ENCODE measurements around the gene ATP6V1E1. TPM values are rescaled to one million over a fixed set of nuclear protein-coding genes. Genes with fewer than 3 reads are reported as not detected.
A peak's percentile ranks its signal among the peaks of the same experiment; 100 is the strongest.

ATP6V1E1 gene
- total and polyA plus RNA-seq, 9 of the 15 experiments (the other 6 are each of a cell fraction or from before 2014, with no cell fraction given), result 122 to 249 (median 179) TPM

GRCh38 chr22:17627961-17628405 lies 566 bp downstream of the ATP6V1E1 start (continued):
- TF ChIP-seq ID3 (CRISPR knock-in tag; IDR thresholded peaks at IDR 0.05) (no peak), ID3 (tag; IDR thresholded peaks at IDR 0.05) (no peak), KLF6 (CRISPR knock-in tag; IDR thresholded peaks at IDR 0.05; ENCODE audit: borderline replicate concordance) (no peak), RCOR1 (IDR thresholded peaks at IDR 0.05; ENCODE audit: borderline replicate concordance in 1 of 2, low read depth in 2 of 2, low read length in 2 of 2) (no peak), ZBED1 (IDR thresholded peaks at IDR 0.05) (no peak), ZNF3 (CRISPR knock-in tag; IDR thresholded peaks at IDR 0.05) (no peak), ZNF23 (CRISPR knock-in tag; IDR thresholded peaks at IDR 0.05) (no peak), SLC30A9 (CRISPR knock-in tag; IDR thresholded peaks at IDR 0.05) (no peak), TFAM (CRISPR knock-in tag; conservative IDR thresholded peaks at IDR 0.05) (no peak), PRPF4 (IDR thresholded peaks at IDR 0.05; ENCODE audit: insufficient read depth, low read depth, low read length, poor library complexity, severe bottlenecking) (no peak), FOXP1 (CRISPR knock-in tag; IDR thresholded peaks at IDR 0.05) (peak; percentile 62; the same call in 1 of the 2 replicates), ADNP (tag; IDR thresholded peaks at IDR 0.05) (no peak), SUPT5H (IDR thresholded peaks at IDR 0.05) (no peak), NUFIP1 (IDR thresholded peaks at IDR 0.05; ENCODE audit: partially characterized antibody) (no peak), ZNF408 (CRISPR knock-in tag; IDR thresholded peaks at IDR 0.05; ENCODE audit: low read depth) (no peak), ZFX (CRISPR knock-in tag; IDR thresholded peaks at IDR 0.05) (no peak), RBBP5 (IDR thresholded peaks at IDR 0.05; ENCODE audit: borderline replicate concordance, insufficient read depth, low read length, poor library complexity, severe bottlenecking) (no peak), KDM2B (CRISPR knock-in tag; IDR thresholded peaks at IDR 0.05) (no peak), CHD1 (IDR thresholded peaks at IDR 0.05; ENCODE audit: low read length) (peak; percentile 92), ZNF589 (CRISPR knock-in tag; IDR thresholded peaks at IDR 0.05; ENCODE audit: low read depth) (no peak), PCBP2 (IDR thresholded peaks at IDR 0.05; ENCODE audit: low read depth, low read length, poor library complexity, severe bottlenecking) (no peak), ZC3H11A (IDR thresholded peaks at IDR 0.05; ENCODE audit: low read depth, low read length) (no peak), ZNF76 (CRISPR knock-in tag; IDR thresholded peaks at IDR 0.05; ENCODE audit: borderline replicate concordance) (no peak), AFF4 (CRISPR knock-in tag; IDR thresholded peaks at IDR 0.05) (no peak), ZNF644 (tag; IDR thresholded peaks at IDR 0.05; ENCODE audit: low read depth) (no peak), SRF (CRISPR knock-in tag; IDR thresholded peaks at IDR 0.05) (no peak), ZNF224 (CRISPR knock-in tag; IDR thresholded peaks at IDR 0.05) (peak; percentile 81; the same call in 1 of the 2 replicates), ZNF24 (IDR thresholded peaks at IDR 0.05) (no peak)
